Measurements from ENCODE around the gene USP4. TPM values are rescaled to one million over a fixed set of nuclear protein-coding genes. Genes with fewer than 3 reads are reported as not detected.

USP4 gene, protein sequence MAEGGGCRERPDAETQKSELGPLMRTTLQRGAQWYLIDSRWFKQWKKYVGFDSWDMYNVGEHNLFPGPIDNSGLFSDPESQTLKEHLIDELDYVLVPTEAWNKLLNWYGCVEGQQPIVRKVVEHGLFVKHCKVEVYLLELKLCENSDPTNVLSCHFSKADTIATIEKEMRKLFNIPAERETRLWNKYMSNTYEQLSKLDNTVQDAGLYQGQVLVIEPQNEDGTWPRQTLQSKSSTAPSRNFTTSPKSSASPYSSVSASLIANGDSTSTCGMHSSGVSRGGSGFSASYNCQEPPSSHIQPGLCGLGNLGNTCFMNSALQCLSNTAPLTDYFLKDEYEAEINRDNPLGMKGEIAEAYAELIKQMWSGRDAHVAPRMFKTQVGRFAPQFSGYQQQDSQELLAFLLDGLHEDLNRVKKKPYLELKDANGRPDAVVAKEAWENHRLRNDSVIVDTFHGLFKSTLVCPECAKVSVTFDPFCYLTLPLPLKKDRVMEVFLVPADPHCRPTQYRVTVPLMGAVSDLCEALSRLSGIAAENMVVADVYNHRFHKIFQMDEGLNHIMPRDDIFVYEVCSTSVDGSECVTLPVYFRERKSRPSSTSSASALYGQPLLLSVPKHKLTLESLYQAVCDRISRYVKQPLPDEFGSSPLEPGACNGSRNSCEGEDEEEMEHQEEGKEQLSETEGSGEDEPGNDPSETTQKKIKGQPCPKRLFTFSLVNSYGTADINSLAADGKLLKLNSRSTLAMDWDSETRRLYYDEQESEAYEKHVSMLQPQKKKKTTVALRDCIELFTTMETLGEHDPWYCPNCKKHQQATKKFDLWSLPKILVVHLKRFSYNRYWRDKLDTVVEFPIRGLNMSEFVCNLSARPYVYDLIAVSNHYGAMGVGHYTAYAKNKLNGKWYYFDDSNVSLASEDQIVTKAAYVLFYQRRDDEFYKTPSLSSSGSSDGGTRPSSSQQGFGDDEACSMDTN
- 41.9 TPM for total RNA-seq

GRCh38 chr3:49339941-49340800, at the start of gene USP4:
Gene USP4, minus strand, starts transcription at chr3:49340053. Its CDS starts 29 bp downstream, at chr3:49340024.

DNA sequence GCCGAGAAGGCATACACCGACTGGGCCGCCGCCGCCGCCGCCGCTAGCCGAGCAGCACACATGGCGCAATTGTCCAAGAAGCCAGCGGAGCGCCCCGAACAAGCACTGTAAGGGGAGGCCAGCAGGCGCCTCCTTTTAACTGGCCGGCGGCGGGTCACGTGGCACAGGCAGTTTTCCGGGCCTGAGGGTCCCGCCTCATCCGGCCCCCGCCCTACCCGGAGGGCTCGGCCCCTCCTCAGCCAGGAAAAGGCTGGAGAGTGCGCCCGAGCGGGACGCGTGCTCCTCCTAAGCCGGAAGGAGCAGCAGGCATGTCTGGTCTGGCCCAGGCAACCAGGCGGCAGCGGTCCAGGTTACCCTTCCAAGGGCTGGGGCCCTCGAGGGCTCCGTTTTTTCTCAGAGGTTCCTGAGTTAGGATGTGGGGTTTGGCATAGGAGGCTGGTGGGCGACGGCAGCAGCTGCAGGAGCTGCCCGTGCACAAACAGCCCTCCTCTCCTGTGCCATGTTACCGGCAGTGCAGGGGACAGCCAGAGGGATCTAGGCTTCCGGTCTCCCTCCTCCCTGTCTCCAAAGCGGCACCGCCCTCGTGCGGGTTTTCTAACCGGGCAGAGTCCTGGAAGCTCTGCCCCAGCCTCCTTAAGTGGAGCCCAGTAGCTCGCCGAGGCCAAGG, 18.5 kb upstream of the USP4 start, which contains the start of gene GPX1:
Gene GPX1 (minus strand): TSS at position 137 of the 667 bp plus-strand sequence. CDS start 75 bp downstream, at position 62.

GRCh38 chr3:49276475-49277382, 63.1 kb downstream of the USP4 start, which contains the start of gene C3orf62:
Gene C3orf62, minus strand, starts transcription at chr3:49277232. Its CDS starts 360 bp downstream, at chr3:49276872.

Small RNA genes within 50 kb of the gene (small RNA-seq; reads per million reads assigned to genes)
- gene AC121247.2 (ENCODE audit: low replicate concordance) (not detected), gene MIR4271 (ENCODE audit: low replicate concordance) (not detected), gene RF00019 (ENCODE audit: low replicate concordance) (not detected)

Other genes starting within 250 kb of the USP4 start
- gene QRICH1, start 246.0 kb downstream of the USP4 start, total RNA-seq, result 75.6 TPM
- 465 TPM for gene QARS1, start 235.3 kb downstream of the USP4 start, total RNA-seq
- gene USP19, start 219.2 kb downstream of the USP4 start, total RNA-seq, result 75.8 TPM
- gene LAMB2, start 207.0 kb downstream of the USP4 start, total RNA-seq, result 537 TPM
- gene CCDC71, start 173.7 kb downstream of the USP4 start, total RNA-seq, result 20.4 TPM
- gene KLHDC8B, start 168.5 kb downstream of the USP4 start, total RNA-seq, result 39.2 TPM
- gene C3orf62, start 62.8 kb downstream of the USP4 start, total RNA-seq, result 5.2 TPM
- 118 TPM for gene GPX1, start 18.3 kb upstream of the USP4 start, total RNA-seq
- 299 TPM for gene RHOA, start 71.9 kb upstream of the USP4 start, total RNA-seq
- 35.4 TPM for gene TCTA, start 72.4 kb upstream of the USP4 start, total RNA-seq
- 25.1 TPM for gene AMT, start 82.4 kb upstream of the USP4 start, total RNA-seq
- 14.8 TPM for gene NICN1, start 89.3 kb upstream of the USP4 start, total RNA-seq
- gene DAG1, start 130.2 kb upstream of the USP4 start, total RNA-seq, result 94.5 TPM
- 1.5 TPM for gene BSN, start 214.4 kb upstream of the USP4 start, total RNA-seq

Data from metanephros (tissue), 2 donors.